K562 (cell line): ENCODE measurements around the gene KLHL29. TPM values are rescaled to one million over a fixed set of nuclear protein-coding genes. Genes with fewer than 3 reads are reported as not detected.

Source experiments
- ATAC-seq: fragments of 200-7000 bp; cut with Tn5 transposase; 3 replicates; pipeline ENCODE4 v1.9.1; 2020; ENCODE audit warnings: moderate library complexity
- BruUV-seq: library from RNA; stranded (reverse); fragments of 400-500 nt; replicated peaks from 2 replicates; lab custom pipeline; 2021; lab: Mats Ljungman, UMichigan
- CTCF ChIA-PET: fragments of 300-600 bp; formaldehyde crosslinking; extraction: SDS; loops from one replicate; lab custom pipeline; 2021; ENCODE audit warnings: low intra/inter-chr PET ratio; lab: Yijun Ruan, JAX
- POLR2A ChIA-PET: fragments of 300-600, 350-650 bp; sonication (Branson Sonifier 250); formaldehyde crosslinking; extraction: SDS; loops from one replicate; lab custom pipeline; 2021; ENCODE audit warnings: antibody characterized with exemption, inconsistent platforms; lab: Yijun Ruan, JAX
- DNase-seq, 4 experiments: peaks; one replicate each; pipeline versions ENCODE4 v3.0.0 to v3.0.0-alpha.2; 2011 to 2018; ENCODE audit warnings: low spot score in 3 of 4, mixed read lengths in 3 of 4; ENCODE audit errors: extremely low read depth in 1 of 4
- FAIRE-seq: peaks from 2 replicates; lab custom pipeline; 2011; peaks lifted over from hg19 to GRCh38; lab: Jason Lieb, UNC
- H2AFZ ChIP-seq: 2 replicates; pipeline ENCODE4 v1.6.0; 2011; ENCODE audit warnings: low read depth, low read length, control low read depth, inconsistent platforms
- H3K27ac ChIP-seq: fragments of 200-600 bp; 3 replicates; pipeline ENCODE4 v1.8.0; 2011; ENCODE audit warnings: low read depth, mild to moderate bottlenecking, control low read depth, inconsistent platforms, low read length, moderate library complexity, mixed read lengths; ENCODE audit errors: extremely low read depth
- H3K27me3 ChIP-seq, 2 experiments: fragments of 300-600 bp in 1 of 2; 2 replicates in 1 of 2; 3 replicates in 1 of 2; pipeline versions ENCODE4 v1.6.0 to v1.8.0; 2011; ENCODE audit warnings: inconsistent platforms in 2 of 2, low read length in 2 of 2, mild to moderate bottlenecking in 1 of 2, mixed read lengths in 1 of 2, moderate library complexity in 1 of 2; ENCODE audit not compliant: control insufficient read depth in 2 of 2, insufficient read depth in 2 of 2
- H3K36me3 ChIP-seq: fragments of 300-600 bp; 3 replicates; pipeline ENCODE4 v1.8.0; 2011; ENCODE audit warnings: mild to moderate bottlenecking, low read length, inconsistent platforms; ENCODE audit not compliant: control insufficient read depth, insufficient read depth
- H3K4me1 ChIP-seq, 2 experiments: fragments of 200-600 bp in 1 of 2; replicated peaks in 1 of 2; 2 replicates in 1 of 2; 3 replicates in 1 of 2; pipeline versions ENCODE4 v1.5.1 to v1.8.0; 2011; ENCODE audit warnings: inconsistent platforms in 2 of 2, low read length in 2 of 2, mild to moderate bottlenecking in 1 of 2, mixed read lengths in 1 of 2, moderate library complexity in 1 of 2; ENCODE audit not compliant: control insufficient read depth in 2 of 2, insufficient read depth in 2 of 2
- H3K4me2 ChIP-seq: 2 replicates; pipeline ENCODE4 v1.6.1; 2011; ENCODE audit warnings: low read length, control low read depth, inconsistent platforms, mixed read lengths; ENCODE audit not compliant: insufficient read depth
- H3K4me3 ChIP-seq: fragments of 200-600 bp; sonication (generic), shearing (Covaris generic); 2 replicates; pipeline ENCODE4 v1.5.1; 2016; ENCODE audit warnings: control low read depth, inconsistent platforms
- H3K79me2 ChIP-seq: fragments of 200-600 bp; 3 replicates; pipeline ENCODE4 v1.8.0; 2011; ENCODE audit warnings: low read length, inconsistent platforms; ENCODE audit not compliant: control insufficient read depth, insufficient read depth
- H3K9ac ChIP-seq, 2 experiments: 2 replicates each; pipeline versions ENCODE4 v1.6.0 to v1.6.1; 2011; ENCODE audit warnings: low read depth in 2 of 2, low read length in 2 of 2, control low read depth in 1 of 2, inconsistent platforms in 1 of 2, mild to moderate bottlenecking in 1 of 2, mixed read lengths in 1 of 2; ENCODE audit not compliant: insufficient read depth in 1 of 2
- H3K9me1 ChIP-seq: one replicate; pipeline ENCODE4 v1.6.0; 2011; ENCODE audit warnings: inconsistent platforms, mild to moderate bottlenecking, low read length, moderate library complexity; ENCODE audit not compliant: control insufficient read depth, insufficient read depth
- H3K9me3 ChIP-seq: replicated peaks from 2 replicates; pipeline ENCODE4 v1.5.1; 2011; ENCODE audit warnings: low read depth, low read length, inconsistent platforms; ENCODE audit not compliant: control insufficient read depth, insufficient read depth
- H4K20me1 ChIP-seq: replicated peaks from 2 replicates; pipeline ENCODE4 v1.6.1; 2011; ENCODE audit warnings: low read length, inconsistent platforms, mixed read lengths; ENCODE audit not compliant: control insufficient read depth, insufficient read depth
- CBX3 ChIP-seq, 2 experiments: IDR thresholded peaks; 1 replicate in 1 of 2; 2 replicates in 1 of 2; pipeline ENCODE4 v1.6.1; 2012; ENCODE audit warnings: inconsistent platforms in 2 of 2, low read length in 2 of 2, borderline replicate concordance in 1 of 2, control low read depth in 1 of 2
- L3MBTL2 ChIP-seq: fragments of 450-650 bp; IDR thresholded peaks from 2 replicates; pipeline ENCODE4 v1.6.1; 2016; ENCODE audit warnings: mild to moderate bottlenecking, moderate library complexity
- PCBP1 ChIP-seq: fragments of 200-400 bp; formaldehyde crosslinking; IDR thresholded peaks from 2 replicates; pipeline ENCODE4 v1.6.1; 2018; ENCODE audit warnings: mild to moderate bottlenecking, low read depth, low read length; ENCODE audit not compliant: poor library complexity, severe bottlenecking
- PHF8 ChIP-seq: fragments of 200-600 bp; sonication (generic); IDR thresholded peaks from 2 replicates; pipeline ENCODE4 v1.6.1; 2012; ENCODE audit warnings: mixed run types, mild to moderate bottlenecking, inconsistent platforms, low read length, moderate library complexity, borderline replicate concordance
- REST ChIP-seq, 2 experiments: fragments of 450-650 bp; formaldehyde crosslinking in 1 of 2; IDR thresholded peaks; 2 replicates each; pipeline versions ENCODE4 v1.4.0 to v1.6.1; 2014 to 2020; ENCODE audit warnings: mild to moderate bottlenecking in 2 of 2, borderline replicate concordance in 1 of 2, low read depth in 1 of 2
- whole genome bisulfite sequencing: fragments of 100-300 bp; shearing (Covaris generic); methylation state at CpG from one replicate; pipeline ENCODE4 v1.1.6; 2016; ENCODE audit warnings: low coverage, mixed read lengths; ENCODE audit not compliant: insufficient coverage; ENCODE audit errors: missing lambda C conversion rate; 5-methylcytosine and 5-hydroxymethylcytosine counted together
- in situ Hi-C: fragments of 300-500 bp; cut with MboI; formaldehyde crosslinking; loops from 4 replicates; pipeline ENCODE4 v1.15.0; 2018; ENCODE audit warnings: inconsistent platforms, mixed read lengths
- intact Hi-C: fragments of 100-400 bp; cut with micrococcal nuclease; formaldehyde crosslinking; loops from 2 replicates; pipeline ENCODE4 v1.14.2; 2022
- polyA plus RNA-seq, 8 experiments: library from polyadenylated mRNA; depleted of rRNA in 4 of 8; stranded (reverse) in 5 of 8; unstranded in 3 of 8; fragments of >200 nt; fragmentation: Nextera tagmentation in 2 of 8; fragmentation: Illumina TruSeq in 1 of 8; extraction: Ambion mirVana in 2 of 8; extraction: Trizol in 1 of 8; gene quantifications; 2 replicates each; pipeline versions ENCODE4 v1.2.1 to v1.2.3, GENCODE V29; 2011 to 2014; ENCODE audit warnings: inconsistent platforms in 1 of 8, missing spikeins in 1 of 8
- total RNA-seq, 7 experiments: library from RNA; depleted of rRNA in 6 of 7; stranded (reverse); fragments of >200 nt in 6 of 7; fragmentation: Illumina TruSeq in 2 of 7; extraction: Trizol in 2 of 7; gene quantifications; 2 replicates each; pipeline versions ENCODE4 v1.2.1 to v1.2.3, GENCODE V29; 2011 to 2021; ENCODE audit warnings: low replicate concordance in 1 of 7
- TF ChIP-seq, protein P1 (sequence below): fragments of 250-450 bp; sonication (Bioruptor Pico); IDR thresholded peaks from 2 replicates; pipeline ENCODE4 v1.4.0; 2020
- TF ChIP-seq, protein P2 (sequence below), 3 experiments: fragments of 200-800 bp in 1 of 3; sonication (Bioruptor generic) in 1 of 3; sonication (generic) in 1 of 3; formaldehyde crosslinking in 1 of 3; IDR thresholded peaks; 2 replicates each; pipeline versions ENCODE4 v1.6.1 to v1.8.0; 2016 to 2022; ENCODE audit warnings: mild to moderate bottlenecking in 2 of 3, missing compliant biosample characterization in 2 of 3, missing genetic modification characterization in 2 of 3, missing genetic modification reagents in 1 of 3

KLHL29 gene
- total and polyA plus RNA-seq, 9 of the 15 experiments (the other 6 are each of a cell fraction or from before 2014, with no cell fraction given) = 0.03 to 0.31 (median 0.08) TPM; not detected in 1

- no peak for TF ChIP-seq CBX3 (IDR thresholded peaks at IDR 0.05; ENCODE audit: borderline replicate concordance in 1 of 2, low read length in 2 of 2)
- TF ChIP-seq, protein P1, sequence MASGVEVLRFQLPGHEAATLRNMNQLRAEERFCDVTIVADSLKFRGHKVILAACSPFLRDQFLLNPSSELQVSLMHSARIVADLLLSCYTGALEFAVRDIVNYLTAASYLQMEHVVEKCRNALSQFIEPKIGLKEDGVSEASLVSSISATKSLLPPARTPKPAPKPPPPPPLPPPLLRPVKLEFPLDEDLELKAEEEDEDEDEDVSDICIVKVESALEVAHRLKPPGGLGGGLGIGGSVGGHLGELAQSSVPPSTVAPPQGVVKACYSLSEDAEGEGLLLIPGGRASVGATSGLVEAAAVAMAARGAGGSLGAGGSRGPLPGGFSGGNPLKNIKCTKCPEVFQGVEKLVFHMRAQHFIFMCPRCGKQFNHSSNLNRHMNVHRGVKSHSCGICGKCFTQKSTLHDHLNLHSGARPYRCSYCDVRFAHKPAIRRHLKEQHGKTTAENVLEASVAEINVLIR = no peak
- TF ChIP-seq, all 486 proteins: peak for 7
Observed at GRCh38 chr2:23651187-23652080, 266.5 kb downstream of the KLHL29 start (continued).

- ATAC-seq (no peak), FAIRE-seq (no peak)
- TF ChIP-seq REST (IDR thresholded peaks at IDR 0.05; ENCODE audit: borderline replicate concordance) = no peak
- no peak for TF ChIP-seq REST (CRISPR knock-in tag; IDR thresholded peaks at IDR 0.05; ENCODE audit: low read depth)
- no peak for TF ChIP-seq PCBP1
- no peak for TF ChIP-seq L3MBTL2
- no peak for TF ChIP-seq PHF8
- TF ChIP-seq, protein P2, sequence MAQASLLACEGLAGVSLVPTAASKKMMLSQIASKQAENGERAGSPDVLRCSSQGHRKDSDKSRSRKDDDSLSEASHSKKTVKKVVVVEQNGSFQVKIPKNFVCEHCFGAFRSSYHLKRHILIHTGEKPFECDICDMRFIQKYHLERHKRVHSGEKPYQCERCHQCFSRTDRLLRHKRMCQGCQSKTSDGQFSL (CRISPR knock-in tag; IDR thresholded peaks at IDR 0.05) = no peak
- TF ChIP-seq, protein P2 (tag; IDR thresholded peaks at IDR 0.05) = no peak
Observed at GRCh38 chr2:23653326-23653725, 268.3 kb downstream of the KLHL29 start.

More at GRCh38 chr2:23653326-23653725, 268.3 kb downstream of the KLHL29 start:
- no peak overlapping the region for H3K9ac ChIP-seq
- H3K4me1 ChIP-seq = peaks cover 0 to 3% of the 10 kb centered on the region in 2 experiments; a peak in 2 of 5 replicates
- no peak overlapping the region for H3K4me2 ChIP-seq
- H3K9me1 ChIP-seq = no peaks in the 10 kb centered on the region
- no peaks in the 10 kb centered on the region for H3K36me3 ChIP-seq
- no peak overlapping the region for H3K4me3 ChIP-seq
- ChIA-PET CTCF (no interaction called here), POLR2A (no interaction called here)
- H4K20me1 ChIP-seq = peaks cover 3% of the 10 kb centered on the region; the same call in 1 of the 2 replicates
- intact Hi-C loops = no loop called here
- H3K79me2 ChIP-seq = no peaks in the 10 kb centered on the region
- H3K27ac ChIP-seq = no peak overlapping the region
- no TSS peak for BruUV-seq
- in situ Hi-C loops = no loop called here
- H2AFZ ChIP-seq = no peak overlapping the region
- peaks cover 42 to 85% of the 10 kb centered on the region in 2 experiments for H3K27me3 ChIP-seq
- WGBS = 5% methylated on average over 7 of the region's 7 CpGs
- H3K9me3 ChIP-seq = no peaks in the 10 kb centered on the region
- no peak for DNase-seq
